Peyer's patch (tissue), 4 donors: Measurements from ENCODE around the gene GEN1. TPM values are rescaled to one million over a fixed set of nuclear protein-coding genes. Genes with fewer than 3 reads are reported as not detected.
A peak's percentile ranks its signal among the peaks of the same experiment; 100 is the strongest.

Experiments
- DNase-seq, 3 donors: peaks; one replicate each; pipeline ENCODE4 v3.0.0-alpha.2; 2017 to 2019
- H3K27ac ChIP-seq, 4 donors: fragments of 200-600 bp; sonication (generic); one replicate each; pipeline ENCODE4 v1.5.1; 2016 to 2019
- H3K27me3 ChIP-seq, 2 donors: fragments of 200-600 bp; sonication (generic); one replicate each; pipeline ENCODE4 v1.5.1; 2019
- H3K36me3 ChIP-seq, 3 donors: fragments of 200-600 bp; sonication (generic); one replicate each; pipeline ENCODE4 v1.5.1; 2016 to 2019
- H3K4me1 ChIP-seq, 4 donors: fragments of 200-600 bp; sonication (generic); one replicate each; pipeline ENCODE4 v1.5.1; 2016 to 2019
- H3K4me3 ChIP-seq, 4 donors: fragments of 200-600 bp; sonication (generic); 1 replicate in 3 of 4; 2 replicates in 1 of 4; pipeline ENCODE4 v1.5.1; 2016 to 2019; ENCODE audit warnings: mild to moderate bottlenecking in 1 of 4
- H3K9me3 ChIP-seq, 4 donors: fragments of 200-600 bp; sonication (generic); one replicate each; pipeline ENCODE4 v1.5.1; 2016 to 2019; ENCODE audit warnings: mild to moderate bottlenecking in 1 of 4
- CTCF ChIP-seq, 6 experiments: fragments of 450-650 bp in 4 of 6; fragments of 200-600 bp in 2 of 6; sonication (generic) in 1 of 6; IDR thresholded peaks; one replicate each; pipeline ENCODE4 v1.5.1; 2017 to 2019; ENCODE audit warnings: antibody characterized with exemption in 6 of 6, mild to moderate bottlenecking in 3 of 6, moderate library complexity in 1 of 6
- POLR2A ChIP-seq, 2 donors: fragments of 450-650 bp; IDR thresholded peaks; one replicate each; pipeline ENCODE4 v1.5.1; 2017; ENCODE audit warnings: antibody characterized with exemption in 2 of 2, mild to moderate bottlenecking in 2 of 2, moderate library complexity in 2 of 2
- total RNA-seq, 4 donors: library from RNA; depleted of rRNA; stranded (reverse); fragments of >200 nt; gene quantifications; one replicate each; pipeline ENCODE4 v1.1.0, GENCODE V29; 2016

The GEN1 gene
- total RNA-seq, 4 donors from 2014 or later = 16.8 to 40.2 (median 22.2) TPM

- Histone ChIP-seq H3K9me3 (no peaks in the 10 kb centered on the region), H3K36me3 (peaks cover 0 to 65% (median 0%) of the 10 kb centered on the region in 3 donors), H3K4me1 (no peaks in the 10 kb centered on the region), H3K27me3 (no peaks in the 10 kb centered on the region), H3K27ac (no peak overlapping the region), H3K4me3 (no peak overlapping the region)
- DNase-seq = no peak
- no peak for TF ChIP-seq POLR2A (IDR thresholded peaks at IDR 0.05)
Observed at GRCh38 chr2:17713291-17713690, 40.6 kb upstream of the GEN1 start.

DNA sequence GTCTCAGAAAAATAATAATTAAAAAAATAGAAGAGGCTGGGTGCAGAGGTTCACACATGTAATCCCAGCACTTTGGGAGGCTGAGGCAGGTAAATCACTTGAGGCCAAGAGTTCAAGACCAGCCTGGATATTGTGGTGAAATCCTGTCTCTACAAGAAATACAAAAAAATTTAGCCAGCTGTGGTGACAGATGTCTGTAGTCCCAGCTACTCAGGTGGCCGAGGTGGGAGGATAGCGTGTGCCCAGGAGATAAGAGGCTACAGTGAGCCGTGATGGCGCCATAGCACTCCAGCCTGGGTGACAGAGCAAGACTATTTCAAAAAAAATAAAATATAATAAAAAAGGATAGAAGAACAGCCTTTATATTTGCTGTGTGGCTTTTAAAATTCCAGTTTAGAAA is 36.3 kb upstream of the GEN1 start:
- Histone ChIP-seq H3K27me3 (no peaks in the 10 kb centered on the region), H3K36me3 (peaks cover 0 to 67% (median 0%) of the 10 kb centered on the region in 3 donors), H3K4me3 (no peak overlapping the region), H3K27ac (no peak overlapping the region), H3K9me3 (no peaks in the 10 kb centered on the region), H3K4me1 (no peaks in the 10 kb centered on the region)
- no peak for TF ChIP-seq CTCF (IDR thresholded peaks at IDR 0.05)
- TF ChIP-seq POLR2A (IDR thresholded peaks at IDR 0.05) = no peak
- DNase-seq = no peak

DNA sequence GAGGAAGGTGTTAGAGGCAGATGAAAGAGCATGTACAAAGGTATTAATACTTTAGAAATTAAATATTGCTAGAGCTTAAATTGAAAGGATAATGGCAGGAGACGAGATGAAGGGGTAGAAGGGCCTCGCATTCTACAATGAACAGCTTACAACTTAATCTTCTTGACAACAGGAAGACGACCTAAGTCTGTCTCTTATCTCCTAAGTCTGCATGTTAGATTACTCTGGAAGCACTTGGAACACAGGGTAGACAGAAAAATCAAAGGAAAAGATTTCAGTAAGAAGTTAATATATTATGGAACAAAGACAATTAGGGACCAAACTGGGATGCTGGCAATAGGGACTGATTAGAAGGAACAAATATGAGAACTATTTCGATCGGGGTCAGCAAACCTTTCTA is 35.2 kb upstream of the GEN1 start:
- H3K9me3 ChIP-seq = no peaks in the 10 kb centered on the region
- H3K36me3 ChIP-seq = peaks cover 0 to 68% (median 0%) of the 10 kb centered on the region in 3 donors
- H3K27me3 ChIP-seq = no peaks in the 10 kb centered on the region
- DNase-seq = no peak
- H3K4me3 ChIP-seq = no peak overlapping the region
- no peak overlapping the region for H3K27ac ChIP-seq
- no peak for TF ChIP-seq CTCF (IDR thresholded peaks at IDR 0.05)
- TF ChIP-seq POLR2A (IDR thresholded peaks at IDR 0.05) = no peak
- H3K4me1 ChIP-seq = no peaks in the 10 kb centered on the region

DNA sequence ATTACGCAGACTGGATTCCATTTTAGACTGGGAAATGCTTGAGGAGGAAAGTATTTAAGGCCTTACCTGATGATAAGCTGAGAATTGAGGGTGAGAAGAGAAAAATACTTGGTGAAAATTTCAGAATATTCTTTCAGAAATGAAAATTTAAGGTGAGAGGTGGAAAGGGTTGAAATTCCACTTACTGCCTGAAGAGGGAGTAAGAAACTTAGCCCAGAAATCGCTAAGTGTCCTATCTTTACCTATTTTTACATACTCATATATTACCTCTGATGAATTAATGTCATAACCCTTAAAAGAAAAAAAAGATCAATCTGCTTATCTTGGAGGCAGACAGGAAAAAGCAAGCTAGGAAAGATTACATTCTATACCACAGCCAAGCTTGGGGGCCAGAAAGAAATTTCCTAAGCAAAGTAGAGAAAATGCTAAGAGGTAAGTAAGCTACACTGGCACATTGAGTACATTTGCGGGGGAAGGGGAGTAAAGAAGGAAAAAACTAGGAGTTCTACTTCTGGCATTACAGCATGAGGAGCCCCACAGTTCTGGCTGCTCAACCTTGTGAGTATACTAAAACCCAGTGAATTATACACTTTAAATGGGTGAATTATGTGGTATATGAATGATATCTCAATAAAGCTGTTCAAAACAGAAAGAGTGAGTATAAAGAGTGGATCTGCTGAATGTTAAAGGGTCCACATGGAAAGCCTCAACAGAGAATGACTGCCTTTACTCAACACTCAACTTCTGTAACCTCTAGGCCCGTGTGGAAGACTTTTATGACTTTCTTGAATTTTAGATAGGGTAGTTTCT is 34.2 kb upstream of the GEN1 start:
- H3K36me3 ChIP-seq = peaks cover 0 to 69% (median 0%) of the 10 kb centered on the region in 3 donors

GRCh38 chr2:17728210-17728609 is 25.7 kb upstream of the GEN1 start:
- no peak for TF ChIP-seq POLR2A (IDR thresholded peaks at IDR 0.05)
- TF ChIP-seq CTCF (IDR thresholded peaks at IDR 0.05) = no peak
- Histone ChIP-seq H3K27me3 (no peaks in the 10 kb centered on the region), H3K27ac (no peak overlapping the region), H3K36me3 (peaks cover 0 to 76% (median 0%) of the 10 kb centered on the region in 3 donors), H3K4me1 (no peaks in the 10 kb centered on the region), H3K4me3 (no peak overlapping the region), H3K9me3 (no peaks in the 10 kb centered on the region)
- no peak for DNase-seq

More for the DNA sequence above, 34.2 kb upstream of the GEN1 start:
- H3K4me1 ChIP-seq = no peaks in the 10 kb centered on the region
- H3K27me3 ChIP-seq = no peaks in the 10 kb centered on the region
- H3K27ac ChIP-seq = no peak overlapping the region
- TF ChIP-seq POLR2A (IDR thresholded peaks at IDR 0.05) (no peak), CTCF (IDR thresholded peaks at IDR 0.05) (peak; percentile 45 to 78 (median 74))
- no peak overlapping the region for H3K4me3 ChIP-seq
- H3K9me3 ChIP-seq = no peaks in the 10 kb centered on the region
- no peak for DNase-seq

- TF ChIP-seq CTCF (IDR thresholded peaks at IDR 0.05) (no peak), POLR2A (IDR thresholded peaks at IDR 0.05) (no peak)
- Histone ChIP-seq H3K36me3 (peaks cover 0 to 68% (median 0%) of the 10 kb centered on the region in 3 donors), H3K4me3 (no peak overlapping the region), H3K4me1 (no peaks in the 10 kb centered on the region), H3K27ac (no peak overlapping the region), H3K27me3 (no peaks in the 10 kb centered on the region), H3K9me3 (no peaks in the 10 kb centered on the region)
- DNase-seq = no peak
Observed at GRCh38 chr2:17729880-17730279, 24.1 kb upstream of the GEN1 start.
